ENCODE data around the gene PRPS1L1.

The PRPS1L1 gene

GRCh38 chr7:18027628-18028027 lies at the start of gene PRPS1L1:
Gene PRPS1L1 (minus strand): TSS chr7:18027846.
- no peak for DNase-seq (ENCODE audit: low spot score)

DNA sequence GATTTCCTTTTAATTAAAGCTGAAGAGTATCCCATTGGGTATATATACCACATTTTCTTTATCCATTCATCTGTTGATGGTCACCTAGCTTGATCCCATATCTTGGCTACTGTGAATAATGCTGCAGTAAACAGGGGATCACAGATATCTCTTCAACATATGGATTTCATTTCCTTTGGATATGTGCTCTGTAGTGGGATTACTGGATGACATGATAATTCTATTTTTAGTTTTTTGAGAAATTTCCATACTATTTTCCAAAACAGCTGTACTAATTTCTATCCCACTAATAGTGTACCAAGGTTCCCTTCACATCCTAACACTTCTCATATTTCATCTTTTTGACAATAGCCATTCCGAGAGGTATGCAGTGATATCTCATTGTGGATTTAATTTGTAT lies 48.8 kb upstream of the PRPS1L1 start:
- no peak for DNase-seq (ENCODE audit: low spot score)

DNA sequence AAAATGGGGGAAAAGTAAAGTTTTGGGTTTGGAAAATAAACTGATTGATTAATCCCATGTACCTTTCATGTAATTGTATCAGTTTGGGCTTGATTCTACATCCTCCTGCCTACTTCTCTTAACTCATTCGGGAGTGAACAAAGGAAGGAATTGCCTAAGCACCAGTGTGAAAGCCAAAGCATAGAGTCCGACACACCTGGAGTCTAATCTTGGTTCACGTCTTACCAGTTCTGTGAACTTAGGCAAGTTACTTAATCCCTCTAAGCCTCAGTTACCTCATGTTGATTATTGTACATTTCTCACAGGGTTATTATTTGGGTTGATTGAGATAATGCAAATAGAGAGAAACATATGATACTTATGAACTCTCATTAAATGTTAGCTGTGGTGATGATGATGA lies 41.1 kb upstream of the PRPS1L1 start:
- DNase-seq (ENCODE audit: low spot score): no peak

- DNase-seq (ENCODE audit: low spot score): no peak
Measured at GRCh38 chr7:18064242-18064838, 36.7 kb upstream of the PRPS1L1 start.

GRCh38 chr7:18063149-18063901 lies 35.7 kb upstream of the PRPS1L1 start:
- no peak for DNase-seq (ENCODE audit: low spot score)

GRCh38 chr7:18059171-18059570 lies 31.5 kb upstream of the PRPS1L1 start:
- no peak for DNase-seq (ENCODE audit: low spot score)

DNA sequence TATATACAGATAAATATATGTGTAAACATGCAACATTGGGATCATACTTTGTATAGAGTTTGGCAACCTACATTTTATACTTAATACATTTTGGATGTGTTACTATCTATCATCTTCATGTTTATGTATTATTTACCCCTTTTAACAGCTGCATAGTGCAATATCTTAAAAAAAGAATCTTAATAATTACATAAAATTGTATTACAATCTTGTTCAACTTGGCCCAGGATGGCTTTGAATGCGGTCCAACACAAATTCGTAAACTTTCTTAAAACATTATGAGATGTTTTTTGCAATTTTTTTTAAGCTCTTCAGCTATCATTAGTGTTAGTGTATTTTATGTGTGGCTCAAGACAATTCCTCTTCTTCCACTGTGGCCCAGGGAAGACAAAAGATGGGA lies 26.3 kb upstream of the PRPS1L1 start:
- no peak for DNase-seq (ENCODE audit: low spot score)

DNA sequence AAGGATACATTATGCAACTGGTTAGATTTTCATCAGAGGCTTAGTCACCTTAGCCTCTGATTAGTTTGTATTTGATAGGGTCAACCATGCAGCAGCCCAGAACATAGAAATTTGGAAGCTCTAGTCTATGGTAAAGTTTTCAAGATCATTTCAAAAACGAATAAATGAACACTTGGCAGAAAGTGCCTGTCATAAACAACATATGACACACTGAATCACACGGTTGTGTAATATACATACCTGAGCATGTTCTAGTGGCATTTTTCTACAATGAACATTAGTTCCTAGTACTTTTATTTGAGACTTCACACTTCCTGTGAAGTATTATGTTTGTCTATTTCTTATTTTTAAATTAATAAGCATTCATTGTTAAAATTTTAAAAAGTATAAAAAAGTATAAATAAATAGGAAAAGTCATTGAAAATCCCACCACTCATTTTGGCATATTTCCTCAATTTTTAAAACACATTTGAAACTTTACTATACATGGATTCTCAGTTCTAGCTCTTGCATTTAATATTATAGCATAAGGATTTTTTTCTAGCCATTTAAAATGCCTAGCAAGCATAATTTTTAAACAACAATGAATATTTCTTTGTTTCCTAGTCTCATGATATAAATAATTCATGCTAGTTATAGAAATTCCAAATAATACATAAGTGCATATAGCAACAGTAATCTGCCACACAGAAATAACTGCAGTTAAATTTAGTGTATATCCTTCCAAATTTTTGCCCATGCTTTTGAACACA lies 25.7 kb upstream of the PRPS1L1 start:
- DNase-seq (ENCODE audit: low spot score): no peak

DNA sequence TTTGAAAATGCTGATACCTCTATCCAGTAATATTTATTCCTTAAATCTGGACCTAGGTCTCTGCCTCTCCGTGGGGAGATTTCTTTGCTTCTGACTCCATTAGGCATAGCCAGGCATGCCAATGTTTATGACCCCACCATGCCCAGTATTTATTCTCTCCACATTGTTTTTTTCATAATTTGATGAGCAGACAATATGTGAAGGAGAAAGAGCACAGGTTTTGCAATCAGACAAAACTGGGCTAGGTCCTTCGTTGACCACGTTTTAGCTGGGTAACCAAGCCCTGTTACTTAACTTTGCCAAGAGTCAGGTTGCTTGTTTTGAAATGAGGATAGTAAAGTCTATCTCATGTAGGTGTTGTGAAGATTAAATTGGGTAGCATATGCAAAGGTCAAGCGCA lies 21.6 kb upstream of the PRPS1L1 start:
- DNase-seq (ENCODE audit: low spot score): no peak

GRCh38 chr7:18046601-18047000 lies 19.0 kb upstream of the PRPS1L1 start:
- DNase-seq (ENCODE audit: low spot score): no peak

GRCh38 chr7:18045171-18045570 lies 17.5 kb upstream of the PRPS1L1 start:
- no peak for DNase-seq (ENCODE audit: low spot score)

DNA sequence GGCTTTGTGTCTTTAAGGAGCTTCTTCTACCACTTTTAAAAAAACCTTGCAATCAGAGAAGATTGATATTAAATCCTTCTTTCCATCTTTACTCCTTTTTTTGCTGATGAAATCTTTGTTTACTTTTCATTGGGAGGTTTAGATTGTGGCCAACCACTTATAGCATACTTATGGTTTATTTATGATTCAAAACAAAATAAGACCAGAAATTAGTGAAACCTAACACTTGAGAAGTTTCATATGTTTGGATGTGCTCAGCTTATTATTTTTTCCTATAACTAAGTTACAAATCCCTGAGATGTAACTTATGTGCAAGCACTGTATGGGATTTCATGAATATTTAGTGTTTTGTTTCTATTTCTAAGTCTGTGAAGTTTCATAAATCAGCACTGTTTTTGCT lies 13.5 kb upstream of the PRPS1L1 start:
- no peak for DNase-seq (ENCODE audit: low spot score)

- no peak for DNase-seq (ENCODE audit: low spot score)
Measured at GRCh38 chr7:18040196-18040595, 12.6 kb upstream of the PRPS1L1 start.

DNA sequence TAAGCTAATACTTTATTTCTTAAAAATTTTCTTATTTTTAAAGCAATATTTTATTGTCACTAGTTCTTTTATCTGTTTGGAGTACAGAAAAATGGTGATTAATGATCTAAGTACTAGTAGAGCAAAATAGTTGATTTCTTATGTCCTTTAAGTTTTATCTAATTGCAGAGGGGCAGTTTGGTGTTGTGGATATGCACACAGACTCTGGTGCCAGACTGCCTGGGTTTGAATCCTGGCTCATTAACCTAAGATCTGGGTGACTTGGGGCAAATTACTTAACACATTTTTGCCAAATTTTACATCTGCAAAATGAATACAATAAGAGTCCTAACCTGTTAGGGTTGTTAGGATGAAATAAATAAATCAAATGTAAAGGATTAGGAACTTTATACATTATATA lies 10.7 kb upstream of the PRPS1L1 start:
- DNase-seq (ENCODE audit: low spot score): no peak

DNA sequence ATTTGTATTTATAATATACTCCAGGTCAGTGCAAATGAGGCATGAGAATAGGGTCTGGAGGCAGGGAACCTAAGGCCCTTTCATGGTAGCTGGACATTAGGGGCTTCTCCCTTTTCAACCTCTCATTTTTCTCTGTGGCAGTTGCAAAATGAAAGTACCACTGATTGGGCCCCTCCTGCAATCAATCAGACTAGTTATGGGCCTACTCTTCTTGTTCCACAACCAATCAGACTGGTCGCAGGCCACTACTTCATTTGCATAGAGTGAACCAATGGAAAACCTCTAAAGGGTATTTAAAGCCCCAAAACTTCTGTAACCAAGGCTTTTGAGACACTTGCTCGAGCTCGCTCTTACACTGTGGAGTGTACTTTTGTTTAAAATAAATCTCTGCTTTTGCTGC lies 10.0 kb upstream of the PRPS1L1 start:
- no peak for DNase-seq (ENCODE audit: low spot score)

DNA sequence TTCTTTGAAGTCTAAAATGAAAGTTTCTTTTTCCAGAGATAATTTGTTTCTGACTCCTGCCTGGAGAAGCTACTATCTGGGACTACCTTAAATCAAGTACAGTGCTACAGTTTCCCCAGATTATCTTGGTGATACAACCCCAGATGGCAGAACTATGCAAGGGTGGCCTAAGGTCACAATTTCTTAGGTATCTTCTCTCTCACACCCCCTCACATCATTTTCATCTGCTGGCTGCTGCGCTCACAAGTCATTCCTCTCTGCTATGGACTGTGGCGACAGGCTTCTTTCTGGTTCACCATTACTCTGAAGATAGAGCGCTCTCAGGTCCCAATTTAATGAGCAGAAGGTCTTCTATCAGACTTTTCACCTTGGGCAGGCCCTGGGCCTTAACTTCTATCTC lies 9.1 kb upstream of the PRPS1L1 start:
- DNase-seq (ENCODE audit: low spot score): no peak

DNA sequence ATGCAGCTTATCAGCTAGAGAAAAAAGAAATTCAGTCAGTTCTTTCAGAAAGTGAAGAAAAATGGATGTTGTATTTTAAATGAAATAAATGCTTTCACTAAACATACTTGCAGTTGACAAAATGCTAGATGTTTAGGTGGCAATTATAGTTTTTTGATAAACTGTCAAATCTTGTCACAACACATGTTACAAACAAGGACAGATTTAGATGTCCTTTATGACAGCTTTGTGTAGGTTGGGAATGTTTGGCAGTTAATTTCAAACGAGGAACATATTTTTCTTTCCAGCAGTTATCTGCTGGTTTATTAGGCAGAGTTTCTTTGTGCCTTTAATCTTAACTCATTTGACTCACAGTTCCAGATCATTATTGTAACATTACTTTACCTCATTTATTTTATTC lies 3.1 kb upstream of the PRPS1L1 start:
- no peak for DNase-seq (ENCODE audit: low spot score)

DNA sequence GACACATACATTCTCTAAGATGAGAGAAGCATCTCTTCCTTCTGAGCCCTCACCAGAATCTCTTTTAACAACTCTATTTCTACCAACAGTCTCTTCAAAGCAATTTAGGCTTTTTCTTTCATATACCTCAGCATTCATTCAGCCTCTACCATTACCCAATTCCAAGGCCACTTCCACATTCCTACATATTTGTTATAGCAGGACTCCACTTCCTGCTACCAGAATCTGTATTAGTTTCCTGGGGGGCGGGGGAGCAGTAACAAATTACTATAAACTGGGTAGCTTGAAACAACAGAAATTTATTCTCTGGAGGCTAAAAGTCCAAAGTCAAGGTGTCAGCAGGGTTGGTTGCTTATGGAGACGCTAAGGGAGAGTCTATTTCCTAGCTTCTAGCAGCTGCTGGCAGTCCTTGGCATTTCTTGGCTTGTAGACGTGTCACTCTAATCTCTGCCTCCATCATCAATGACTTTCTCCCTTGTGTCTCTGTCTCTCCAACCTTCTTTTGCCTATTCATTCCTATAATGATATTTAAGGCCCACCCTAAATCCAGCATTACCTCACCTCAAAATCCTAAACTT lies 7.4 kb downstream of the PRPS1L1 start:
- peak; percentile 34 for DNase-seq (ENCODE audit: low spot score)

DNA sequence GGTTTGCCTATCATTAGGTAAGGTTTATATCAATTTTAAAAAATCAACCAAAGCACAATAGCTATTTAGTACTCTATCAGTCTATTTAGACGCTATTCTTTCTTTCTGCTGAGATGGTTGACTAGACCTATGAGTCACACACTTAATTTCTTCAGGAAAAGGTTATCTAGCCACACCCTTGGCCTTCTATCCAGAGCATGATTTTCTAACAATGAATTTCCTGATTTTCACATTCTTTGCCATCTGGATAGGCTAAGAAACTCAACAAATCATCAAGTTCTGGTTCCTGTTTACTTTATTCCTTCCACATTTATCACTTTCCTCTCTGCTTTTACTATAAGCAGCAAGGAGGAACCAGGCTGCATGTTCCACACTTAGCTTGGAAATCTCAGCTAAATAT lies 8.1 kb downstream of the PRPS1L1 start:
- DNase-seq (ENCODE audit: low spot score): peak; percentile 80

DNA sequence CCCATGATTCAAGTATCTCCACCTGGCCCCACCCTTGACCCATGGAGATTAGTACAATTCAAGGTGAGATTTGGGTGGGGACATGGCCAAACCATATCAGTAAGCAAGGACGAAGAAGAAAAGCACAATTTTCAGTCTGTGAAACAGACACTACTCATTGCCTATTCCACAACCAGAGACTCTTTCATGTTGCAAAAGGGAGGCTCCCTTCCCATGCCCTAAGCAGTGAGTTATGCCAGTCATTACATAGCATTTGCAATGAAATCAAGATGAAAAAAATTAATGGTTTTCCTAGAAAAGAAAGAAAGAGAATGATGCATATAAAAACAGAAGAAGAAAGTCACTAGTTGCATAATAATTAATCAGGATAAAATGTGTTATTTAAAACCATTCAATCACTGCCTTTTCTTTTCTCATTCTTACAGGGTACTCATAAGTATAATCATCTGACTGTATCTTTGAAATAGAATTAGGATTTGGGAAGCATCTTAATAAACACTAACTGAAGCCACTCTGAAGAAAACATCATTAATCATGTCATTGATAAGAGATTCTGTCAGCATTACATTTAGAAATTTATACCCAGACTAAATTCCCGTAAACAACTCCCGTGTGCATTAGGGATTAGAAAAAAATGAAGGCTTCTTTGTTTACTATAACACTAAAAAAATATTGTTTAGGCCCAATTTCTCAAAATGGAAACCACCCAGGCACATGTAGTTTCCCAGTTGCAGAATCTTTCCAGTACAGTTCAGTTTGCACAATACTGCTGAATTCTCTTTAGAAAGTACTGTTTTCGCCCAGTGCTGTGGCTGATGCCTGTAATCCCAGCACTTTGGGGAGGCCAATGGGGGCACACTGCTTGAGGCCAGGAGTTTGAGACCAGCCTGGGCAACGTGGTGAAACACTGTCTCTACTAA lies 9.1 kb downstream of the PRPS1L1 start:
- no peak for DNase-seq (ENCODE audit: low spot score)

- no peak for DNase-seq (ENCODE audit: low spot score)
Measured at GRCh38 chr7:18016547-18017444, 10.8 kb downstream of the PRPS1L1 start.
